Loucy (cell line): ENCODE results near the gene GPR137C.

Source experiments
- H2AFZ ChIP-seq: fragments of 200-600 bp; sonication (generic); 2 replicates; pipeline ENCODE4 v1.6.0; 2016; ENCODE audit warnings: antibody characterized with exemption, mild to moderate bottlenecking, low read length, moderate library complexity
- H3F3A ChIP-seq: fragments of 200-600 bp; 2 replicates; pipeline ENCODE4 v1.6.0; 2016; ENCODE audit warnings: antibody characterized with exemption, low read depth, mild to moderate bottlenecking
- H3K27me3 ChIP-seq: fragments of 200-600 bp; sonication (generic); 2 replicates; pipeline ENCODE4 v1.6.1; 2014; ENCODE audit warnings: low read length, mild to moderate bottlenecking; ENCODE audit not compliant: insufficient read depth, poor library complexity, severe bottlenecking
- H3K36me3 ChIP-seq: fragments of 200-600 bp; sonication (generic); 2 replicates; pipeline ENCODE4 v1.6.1; 2016; ENCODE audit warnings: low read length; ENCODE audit not compliant: insufficient read depth
- H3K4me1 ChIP-seq: fragments of 200-600 bp; sonication (generic); 2 replicates; pipeline ENCODE4 v1.5.1; 2014; ENCODE audit warnings: low read length, mild to moderate bottlenecking; ENCODE audit not compliant: insufficient read depth, poor library complexity, severe bottlenecking
- H3K4me2 ChIP-seq: fragments of 200-600 bp; sonication (generic); 2 replicates; pipeline ENCODE4 v1.6.0; 2014; ENCODE audit warnings: antibody characterized with exemption, low read length, low read depth, mild to moderate bottlenecking; ENCODE audit not compliant: poor library complexity, severe bottlenecking
- H3K4me3 ChIP-seq: fragments of 200-600 bp; sonication (generic); 2 replicates; pipeline ENCODE4 v1.5.1; 2014; ENCODE audit warnings: low read length, mild to moderate bottlenecking, mixed read lengths; ENCODE audit not compliant: poor library complexity, severe bottlenecking
- H3K79me2 ChIP-seq: fragments of 200-600 bp; sonication (generic); 2 replicates; pipeline ENCODE4 v1.6.1; 2014; ENCODE audit warnings: low read length; ENCODE audit not compliant: insufficient read depth
- H3K9ac ChIP-seq: fragments of 200-600 bp; sonication (generic); 2 replicates; pipeline ENCODE4 v1.6.0; 2014; ENCODE audit warnings: mild to moderate bottlenecking, low read depth, low read length, moderate library complexity; ENCODE audit not compliant: poor library complexity, severe bottlenecking
- H3K9me2 ChIP-seq: fragments of 200-600 bp; sonication (generic); replicated peaks from 2 replicates; pipeline ENCODE4 v1.6.1; 2016; ENCODE audit warnings: low read depth, low read length, mixed read lengths
- H3K9me3 ChIP-seq: fragments of 200-600 bp; sonication (generic); 2 replicates; pipeline ENCODE4 v1.6.1; 2014; ENCODE audit warnings: mild to moderate bottlenecking, antibody characterized with exemption, low read length, low read depth; ENCODE audit not compliant: insufficient read depth
- H4K20me1 ChIP-seq: fragments of 200-600 bp; sonication (generic); 2 replicates; pipeline ENCODE4 v1.6.0; 2014; ENCODE audit warnings: antibody characterized with exemption, low read length, mild to moderate bottlenecking; ENCODE audit not compliant: insufficient read depth, poor library complexity, severe bottlenecking
- CTCF ChIP-seq: fragments of 200-600 bp; sonication (generic); conservative IDR thresholded peaks from 2 replicates; pipeline ENCODE4 v1.5.1; 2014; ENCODE audit warnings: mild to moderate bottlenecking, antibody characterized with exemption, low read length
- EZH2phosphoT487 ChIP-seq: fragments of 200-600 bp; IDR thresholded peaks from 2 replicates; pipeline ENCODE4 v1.6.1; 2018; ENCODE audit warnings: antibody characterized with exemption, mild to moderate bottlenecking, moderate library complexity, borderline replicate concordance

Gene GPR137C

DNA sequence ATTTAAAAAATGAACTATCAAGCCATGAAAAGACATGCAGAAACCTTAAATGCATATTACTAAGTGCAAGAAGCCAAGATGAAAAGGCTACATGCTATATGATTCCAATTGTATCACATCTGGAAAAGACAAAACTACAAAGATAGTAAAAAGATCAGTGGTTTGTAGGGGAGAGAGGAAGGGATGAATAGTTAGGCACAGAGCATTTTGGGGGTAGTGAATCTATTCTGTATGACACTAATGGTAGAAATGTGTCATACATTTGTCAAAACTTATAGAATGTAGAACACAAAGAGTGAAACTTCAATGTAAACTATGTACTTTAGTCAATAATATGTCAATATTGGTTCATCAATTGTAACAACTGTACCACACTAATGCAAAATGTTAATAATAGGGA, 21.2 kb upstream of the GPR137C start:
- no peak overlapping the region for H3K9ac ChIP-seq
- H3K4me1 ChIP-seq = no peaks in the 10 kb centered on the region
- no peaks in the 10 kb centered on the region; the same call in 1 of the 2 replicates for H3F3A ChIP-seq
- H3K4me3 ChIP-seq = no peak overlapping the region
- no peaks in the 10 kb centered on the region for H3K9me2 ChIP-seq
- no peak overlapping the region for H3K4me2 ChIP-seq
- no peaks in the 10 kb centered on the region for H3K27me3 ChIP-seq
- H3K79me2 ChIP-seq = no peaks in the 10 kb centered on the region
- H3K36me3 ChIP-seq = peaks cover 31% of the 10 kb centered on the region; the same call in 1 of the 2 replicates
- TF ChIP-seq EZH2phosphoT487 = no peak
- TF ChIP-seq CTCF = no peak
- no peaks in the 10 kb centered on the region for H4K20me1 ChIP-seq
- no peak overlapping the region for H2AFZ ChIP-seq
- H3K9me3 ChIP-seq = no peaks in the 10 kb centered on the region

- H3K79me2 ChIP-seq = no peaks in the 10 kb centered on the region
- TF ChIP-seq EZH2phosphoT487 = no peak
- no peak for TF ChIP-seq CTCF
- H3K36me3 ChIP-seq = peaks cover 31% of the 10 kb centered on the region; the same call in 1 of the 2 replicates
- H3K9me3 ChIP-seq = no peaks in the 10 kb centered on the region
- no peaks in the 10 kb centered on the region for H3K27me3 ChIP-seq
- H3K9me2 ChIP-seq = no peaks in the 10 kb centered on the region
- H3F3A ChIP-seq = no peaks in the 10 kb centered on the region
- H2AFZ ChIP-seq = no peak overlapping the region
- no peaks in the 10 kb centered on the region for H4K20me1 ChIP-seq
- H3K4me2 ChIP-seq = no peak overlapping the region
- H3K4me1 ChIP-seq = peaks cover 10% of the 10 kb centered on the region
- H3K4me3 ChIP-seq = no peak overlapping the region
- H3K9ac ChIP-seq = no peak overlapping the region
Observed at GRCh38 chr14:52536269-52536668, 16.4 kb upstream of the GPR137C start.

DNA sequence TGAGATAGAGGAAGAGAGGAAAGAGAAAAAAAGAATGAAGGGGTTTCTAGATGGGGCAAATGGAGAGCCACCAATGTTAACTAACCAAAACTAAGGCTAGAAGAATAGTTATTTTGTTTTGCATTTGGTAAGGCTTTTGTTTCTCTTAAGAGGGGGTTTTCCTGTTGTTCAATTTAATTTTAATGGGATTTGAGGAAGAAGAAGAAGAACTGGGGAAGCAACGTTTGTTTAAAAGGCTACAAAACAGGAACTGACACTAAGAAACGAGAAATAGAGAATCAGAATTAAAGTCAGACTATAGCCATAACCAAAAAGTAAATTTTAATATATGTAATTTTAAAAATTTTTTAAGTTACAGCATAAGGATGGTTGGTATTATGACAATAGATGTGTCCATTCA, 14.0 kb upstream of the GPR137C start:
- no peak overlapping the region for H3K4me2 ChIP-seq
- no peaks in the 10 kb centered on the region for H3K9me2 ChIP-seq
- H3F3A ChIP-seq = no peaks in the 10 kb centered on the region
- no peaks in the 10 kb centered on the region for H4K20me1 ChIP-seq
- no peak for TF ChIP-seq EZH2phosphoT487
- no peak for TF ChIP-seq CTCF
- H3K9me3 ChIP-seq = no peaks in the 10 kb centered on the region
- H3K27me3 ChIP-seq = no peaks in the 10 kb centered on the region
- no peak overlapping the region for H2AFZ ChIP-seq
- H3K36me3 ChIP-seq = peaks cover 26% of the 10 kb centered on the region; the same call in 1 of the 2 replicates
- H3K9ac ChIP-seq = no peak overlapping the region
- H3K4me3 ChIP-seq = no peak overlapping the region
- H3K79me2 ChIP-seq = no peaks in the 10 kb centered on the region
- peaks cover 10% of the 10 kb centered on the region for H3K4me1 ChIP-seq
